ENCODE data around the gene WDR26.

GRCh38 chr1:224390517-224390916 is 44.1 kb downstream of the WDR26 start:
- TF ChIP-seq CTCF (IDR thresholded peaks at IDR 0.05) (no peak), POLR2A (IDR thresholded peaks at IDR 0.05) (no peak)

Measured in testis (tissue), 2 donors.